ENCODE data around the gene DYRK3.

Gene DYRK3

GRCh38 chr1:206684478-206685333 lies 49.4 kb downstream of the DYRK3 start, which contains the start of gene MAPKAPK2:
Gene MAPKAPK2, plus strand, starts transcription at chr1:206684905. Its CDS starts 325 bp downstream, at chr1:206685230.
- peak; percentile 85 for DNase-seq

- DNase-seq: peak; percentile 64
Observed at GRCh38 chr1:206685334-206685768, 50.0 kb downstream of the DYRK3 start.

DNA sequence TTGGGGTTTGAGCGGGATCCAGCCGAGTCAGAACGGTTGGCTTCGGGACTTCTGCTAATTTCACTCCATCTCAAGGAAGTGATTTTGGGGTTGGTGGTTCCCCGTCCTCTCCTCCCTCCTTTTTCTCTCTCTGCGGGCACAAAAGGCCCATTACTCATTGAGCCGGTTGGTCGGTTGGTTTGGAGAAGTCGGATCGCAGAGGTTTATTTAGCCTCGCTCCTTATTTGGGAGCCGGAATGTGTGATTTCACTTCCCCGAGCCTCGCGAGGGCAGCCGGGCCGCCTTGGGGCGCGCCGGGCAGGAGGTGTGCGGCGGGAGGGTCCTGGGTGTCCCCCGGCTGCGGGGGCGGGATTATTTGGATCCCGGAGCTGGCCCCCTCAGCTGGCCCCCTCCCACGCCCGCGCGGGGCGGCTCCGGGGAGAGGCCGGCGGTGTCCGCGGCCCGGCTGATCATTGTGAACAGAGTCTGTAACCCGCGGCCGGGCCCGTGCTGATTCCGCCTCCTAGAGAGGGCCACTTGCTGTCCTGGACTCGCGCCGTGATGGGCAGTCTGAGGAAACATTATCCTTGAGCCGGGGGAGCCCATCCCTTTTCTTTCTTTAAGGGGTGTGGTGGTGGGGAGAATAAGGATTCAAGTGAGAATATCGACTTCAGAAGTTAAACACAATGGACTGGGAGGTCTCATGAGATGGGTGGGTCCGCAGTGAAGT lies 50.6 kb downstream of the DYRK3 start:
- peak; percentile 64 for DNase-seq

GRCh38 chr1:206686478-206687249 lies 51.3 kb downstream of the DYRK3 start:
- DNase-seq: no peak

DNA sequence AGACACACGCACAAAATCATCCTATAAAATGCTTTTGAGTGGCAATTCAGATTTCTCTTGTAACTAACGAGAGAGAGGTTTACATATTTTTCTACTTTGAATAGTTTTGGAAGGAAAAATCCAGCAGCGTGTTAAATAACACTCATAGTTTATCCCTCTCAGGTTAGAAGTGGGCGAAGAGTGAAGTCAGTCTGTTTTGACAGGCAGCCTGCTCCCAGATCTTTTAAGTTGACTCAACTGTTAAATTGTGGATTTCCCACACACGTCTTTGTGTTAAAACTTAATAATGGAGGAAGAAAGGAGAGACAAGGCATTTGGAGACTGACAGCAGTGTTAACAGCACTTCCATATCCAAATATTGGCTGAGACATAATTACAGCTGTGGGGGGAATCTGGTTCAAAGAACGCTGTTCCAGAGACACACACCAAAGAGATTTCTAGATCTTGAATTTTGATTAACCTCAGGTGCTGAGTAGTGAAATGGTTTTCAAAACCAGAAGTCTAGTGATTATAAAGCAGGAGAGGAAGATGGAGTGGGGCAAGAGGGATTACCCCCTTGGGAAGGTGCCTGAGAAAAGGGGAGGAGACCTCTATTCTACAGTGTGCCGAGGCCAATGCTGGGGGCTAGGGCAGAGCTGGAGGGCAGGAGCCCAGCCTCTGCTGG lies 52.0 kb downstream of the DYRK3 start:
- no peak for DNase-seq

GRCh38 chr1:206687915-206688442 lies 52.6 kb downstream of the DYRK3 start:
- no peak for DNase-seq

- peak; percentile 42 for DNase-seq
Observed at GRCh38 chr1:206690516-206690915, 55.2 kb downstream of the DYRK3 start.

DNA sequence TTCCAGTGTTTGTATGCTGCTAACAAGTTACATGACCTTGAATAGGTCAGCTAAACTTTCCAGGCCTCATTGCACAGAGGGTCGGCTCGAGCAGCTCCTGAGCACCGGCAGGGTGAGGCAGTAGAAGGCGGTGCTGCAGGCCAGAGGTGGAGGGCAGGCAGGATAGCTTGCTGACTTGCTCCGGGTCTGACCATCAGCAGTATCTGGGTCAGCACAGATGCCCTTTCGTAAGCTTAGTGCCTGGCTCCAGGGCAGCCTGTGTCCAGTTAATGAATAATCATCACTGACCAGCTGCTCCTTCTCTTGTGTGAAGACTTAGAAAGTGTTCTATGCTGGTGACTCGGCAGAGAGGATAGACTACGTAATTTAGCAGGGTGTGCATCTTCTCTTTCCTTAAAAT lies 56.3 kb downstream of the DYRK3 start:
- DNase-seq: no peak

GRCh38 chr1:206693029-206693428 lies 57.7 kb downstream of the DYRK3 start:
- DNase-seq: peak; percentile 38

GRCh38 chr1:206693592-206693991 lies 58.3 kb downstream of the DYRK3 start:
- DNase-seq: no peak

- DNase-seq: no peak
Observed at GRCh38 chr1:206694171-206695124, 59.1 kb downstream of the DYRK3 start.

- DNase-seq: no peak
Observed at GRCh38 chr1:206695733-206696132, 60.4 kb downstream of the DYRK3 start.

DNA sequence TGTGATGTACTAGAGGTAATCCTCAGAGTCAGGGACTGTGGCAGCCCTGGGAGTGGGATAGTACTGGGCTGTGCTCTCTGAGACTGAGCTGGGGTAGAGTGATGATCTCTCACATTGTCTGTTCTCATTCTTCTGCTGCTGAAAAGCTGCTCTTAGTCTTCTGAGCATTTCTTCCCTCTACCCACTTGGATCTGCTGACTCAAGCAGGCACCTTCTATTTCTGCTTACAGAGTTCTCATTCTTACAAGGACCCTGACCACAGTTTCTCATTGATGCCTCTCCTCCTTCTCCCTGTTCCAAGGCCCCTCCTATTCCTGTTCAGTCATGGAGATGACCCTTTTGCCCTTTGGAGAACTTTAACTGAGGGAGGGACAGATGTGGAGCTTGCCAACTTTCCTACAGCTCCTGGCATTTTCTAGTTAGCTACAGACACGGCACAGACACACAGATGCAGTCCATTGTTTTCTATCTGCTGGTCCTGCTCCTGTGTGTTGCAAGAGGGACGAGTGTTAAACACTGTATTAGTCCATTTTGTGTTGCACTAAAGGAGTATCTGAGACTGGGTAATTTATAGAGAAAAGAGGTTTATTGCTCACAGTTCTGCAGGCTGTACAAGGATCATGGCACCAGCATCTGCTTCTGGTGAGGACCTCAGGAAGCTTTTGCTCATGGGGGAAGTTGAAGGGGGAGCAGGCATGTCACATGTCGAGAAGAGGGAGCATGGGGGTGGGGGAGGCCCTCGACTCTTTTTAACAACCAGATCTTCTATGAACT lies 61.7 kb downstream of the DYRK3 start:
- DNase-seq: no peak

DNA sequence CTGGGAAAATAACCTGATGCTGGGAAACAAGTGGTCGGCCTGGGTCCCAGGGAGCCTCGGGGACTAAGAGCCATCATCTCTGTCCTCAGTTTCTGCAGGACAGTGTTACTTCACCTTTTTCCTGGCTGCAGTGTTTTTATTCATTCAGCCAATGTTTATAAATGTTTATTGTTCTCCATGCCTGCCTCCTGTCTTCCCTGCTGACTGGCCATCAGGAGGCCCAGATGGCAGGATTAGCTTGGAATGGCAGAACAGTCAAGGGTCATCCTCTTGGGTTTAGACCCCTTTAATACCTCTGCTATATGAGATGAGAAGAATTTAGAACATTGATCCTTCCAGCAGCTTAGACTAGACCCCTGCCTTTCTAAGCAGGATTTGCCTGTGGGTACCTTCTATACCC lies 62.7 kb downstream of the DYRK3 start:
- no peak for DNase-seq

All from midbrain (tissue), 1 donor.